ENCODE measurements around the gene IGF2BP1. TPM values are rescaled to one million over a fixed set of nuclear protein-coding genes. Genes with fewer than 3 reads are reported as not detected.
"Not testable (repeated sequence)": the region's sequence is repeated elsewhere in the genome, so short reads cannot be mapped to it uniquely, and the experiment has no call there.

The IGF2BP1 gene
- polyA plus RNA-seq, 5 donors = 21.1 to 28.9 (median 26.1) TPM

DNA sequence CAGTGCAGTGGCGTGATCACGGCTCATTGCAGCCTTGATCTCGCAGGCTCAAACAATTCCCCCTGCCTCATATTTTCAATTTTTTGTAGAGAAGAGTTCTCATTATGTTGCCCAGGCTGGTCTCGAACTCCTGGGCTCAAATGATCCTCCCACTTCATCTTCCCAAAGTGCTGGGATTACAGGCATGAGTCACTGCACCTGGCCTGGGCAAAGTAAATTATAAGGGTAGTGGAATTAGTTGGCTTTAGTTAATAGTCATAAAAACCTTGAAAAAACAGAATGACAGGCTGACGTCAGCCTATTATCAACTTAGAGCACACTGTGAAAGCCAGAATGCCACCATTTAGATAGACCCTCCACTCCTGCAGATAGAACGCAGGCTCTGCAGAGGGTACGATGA, 91.9 kb downstream of the IGF2BP1 start:
- no peak for DNase-seq

- DNase-seq = no peak
These were observed 93.9 kb downstream of the IGF2BP1 start for GRCh38 chr17:49090878-49091594.

DNA sequence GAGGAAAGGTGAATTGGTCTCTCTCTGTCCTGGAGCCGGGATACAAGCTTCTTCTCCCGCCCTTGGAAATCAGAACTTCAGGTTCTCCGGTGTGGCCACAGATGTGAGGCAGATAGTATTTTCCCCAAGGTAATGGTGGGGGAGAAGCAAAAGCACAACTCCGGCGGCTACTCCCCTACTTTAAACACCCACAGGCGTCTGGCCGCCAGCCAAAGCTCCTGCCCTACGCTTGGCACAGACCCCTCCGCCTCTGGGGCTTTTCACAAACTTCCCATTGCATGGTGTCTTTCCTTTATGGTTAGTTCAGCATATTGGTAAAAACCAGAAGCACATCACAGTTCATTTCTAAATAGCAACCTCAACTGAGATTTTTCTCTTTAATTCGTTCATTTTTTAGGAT, 95.9 kb downstream of the IGF2BP1 start:
- no peak for DNase-seq

- DNase-seq = no peak
These were observed 103.4 kb downstream of the IGF2BP1 start for GRCh38 chr17:49100601-49101000.

DNA sequence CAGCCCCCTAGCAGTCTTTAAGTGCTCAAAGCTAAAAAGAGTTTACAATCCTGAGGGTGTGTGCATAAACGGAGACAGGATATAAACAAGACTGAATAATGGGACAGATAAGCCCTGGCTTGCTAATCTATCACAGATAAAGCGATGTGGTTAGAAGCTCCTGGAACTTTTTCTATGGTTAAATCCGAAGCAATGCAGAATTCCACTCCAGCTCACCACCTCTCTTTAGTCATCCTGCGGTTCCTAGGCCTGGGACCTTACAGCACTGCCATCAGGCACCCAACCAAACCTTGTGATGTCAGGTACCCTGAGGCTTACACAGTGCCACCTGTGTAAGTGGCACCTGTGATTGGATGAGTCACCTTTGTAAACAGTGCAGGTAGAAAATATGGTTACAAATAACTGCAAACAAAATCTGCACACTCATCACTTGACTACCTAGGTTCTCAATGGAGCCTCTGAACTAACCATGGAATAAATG, 103.9 kb downstream of the IGF2BP1 start:
- DNase-seq = no peak

DNA sequence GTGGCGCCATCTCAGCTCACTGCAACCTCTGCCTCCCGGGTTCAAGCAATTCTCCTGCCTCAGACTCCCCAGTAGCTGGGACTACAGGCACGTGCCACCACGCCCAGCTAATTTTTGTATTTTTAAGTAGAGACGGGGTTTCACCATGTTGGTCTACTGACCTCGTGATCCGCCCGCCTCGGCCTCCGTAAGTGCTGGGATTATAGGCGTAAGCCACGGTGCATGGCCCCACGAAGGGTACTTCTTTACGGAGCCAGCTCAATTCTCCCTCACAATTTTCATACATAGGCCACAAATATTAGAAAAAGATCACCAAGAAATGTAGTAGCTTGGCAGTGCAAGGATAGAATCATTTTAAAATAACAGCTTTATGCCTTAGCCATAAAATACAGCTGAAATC, 106.2 kb downstream of the IGF2BP1 start:
- not testable (repeated sequence) for DNase-seq

GRCh38 chr17:49104511-49105074, 107.4 kb downstream of the IGF2BP1 start:
- no peak for DNase-seq

Other genes with a start within 250 kb of the IGF2BP1 start
- gene TTLL6, start 180.2 kb upstream of the IGF2BP1 start, polyA plus RNA-seq (ENCODE audit: insufficient read depth in 1 of 5, insufficient read length in 5 of 5, low replicate concordance in 1 of 5) = 1 to 10 TPM in 4 of 5 donors, under 1 TPM in 1; 0.84 to 1.9 (median 1.6) TPM
- gene CALCOCO2, start 166.3 kb upstream of the IGF2BP1 start, polyA plus RNA-seq (ENCODE audit: insufficient read depth in 1 of 5, insufficient read length in 5 of 5, low replicate concordance in 1 of 5) = 100 to 1,000 TPM in 4 of 5 donors, 10 to 100 TPM in 1; 86.0 to 124 (median 118) TPM
- 100 to 1,000 TPM in 1 of 5 donors, 10 to 100 TPM in 4; 78.4 to 114 (median 82.9) TPM for gene ATP5MC1, start 104.6 kb upstream of the IGF2BP1 start, polyA plus RNA-seq (ENCODE audit: insufficient read depth in 1 of 5, insufficient read length in 5 of 5, low replicate concordance in 1 of 5)
- 100 to 1,000 TPM in 4 of 5 donors, 10 to 100 TPM in 1; 92.1 to 113 (median 104) TPM for gene UBE2Z, start 89.0 kb upstream of the IGF2BP1 start, polyA plus RNA-seq (ENCODE audit: insufficient read depth in 1 of 5, insufficient read length in 5 of 5, low replicate concordance in 1 of 5)
- 10 to 100 TPM; 74.0 to 94.0 (median 79.7) TPM for gene SNF8, start 52.5 kb upstream of the IGF2BP1 start, polyA plus RNA-seq (ENCODE audit: insufficient read depth in 1 of 5, insufficient read length in 5 of 5, low replicate concordance in 1 of 5)
- under 1 TPM in 1 of 5 donors, not detected in 4; 0.14 TPM for gene GIP, start 28.8 kb upstream of the IGF2BP1 start, polyA plus RNA-seq (ENCODE audit: insufficient read depth in 1 of 5, insufficient read length in 5 of 5, low replicate concordance in 1 of 5)
- gene B4GALNT2, start 135.4 kb downstream of the IGF2BP1 start, polyA plus RNA-seq (ENCODE audit: insufficient read depth in 1 of 5, insufficient read length in 5 of 5, low replicate concordance in 1 of 5) = under 1 TPM; 0.41 to 0.76 (median 0.72) TPM
- 1 to 10 TPM; 2.9 to 3.4 (median 3.1) TPM for gene GNGT2, start 213.2 kb downstream of the IGF2BP1 start, polyA plus RNA-seq (ENCODE audit: insufficient read depth in 1 of 5, insufficient read length in 5 of 5, low replicate concordance in 1 of 5)
- 10 to 100 TPM in 1 of 5 donors, 1 to 10 TPM in 4; 6.0 to 12.2 (median 8.0) TPM for gene ABI3, start 213.3 kb downstream of the IGF2BP1 start, polyA plus RNA-seq (ENCODE audit: insufficient read depth in 1 of 5, insufficient read length in 5 of 5, low replicate concordance in 1 of 5)
- 1 to 10 TPM; 2.8 to 6.2 (median 4.2) TPM for gene PHOSPHO1, start 233.4 kb downstream of the IGF2BP1 start, polyA plus RNA-seq (ENCODE audit: insufficient read depth in 1 of 5, insufficient read length in 5 of 5, low replicate concordance in 1 of 5)